Small intestine (tissue), 16 donors: Measurements from ENCODE around the gene RANBP1. TPM values are rescaled to one million over a fixed set of nuclear protein-coding genes. Genes with fewer than 3 reads are reported as not detected.
A peak's percentile ranks its signal among the peaks of the same experiment; 100 is the strongest.
"Not testable (repeated sequence)": the region's sequence is repeated elsewhere in the genome, so short reads cannot be mapped to it uniquely, and the experiment has no call there.

Experiments used
- DNase-seq, 2 donors: peaks; one replicate each; pipeline versions ENCODE4 v3.0.0 to v3.0.0-alpha.2; 2013
- FAIRE-seq: peaks from 2 replicates; lab custom pipeline; 2012; peaks lifted over from hg19 to GRCh38; lab: Jason Lieb, UNC
- H3K27ac ChIP-seq, 3 donors: one replicate each; pipeline ENCODE4 v1.5.1; 2013; ENCODE audit warnings: low read length in 2 of 3, mild to moderate bottlenecking in 2 of 3, control low read depth in 1 of 3, inconsistent platforms in 1 of 3, low read depth in 1 of 3, moderate library complexity in 1 of 3
- H3K27me3 ChIP-seq, 3 donors: one replicate each; pipeline ENCODE4 v1.6.1; 2013; ENCODE audit warnings: low read length in 3 of 3, inconsistent platforms in 1 of 3; ENCODE audit not compliant: control insufficient read depth in 3 of 3, insufficient read depth in 3 of 3
- H3K36me3 ChIP-seq, 3 donors: one replicate each; pipeline ENCODE4 v1.6.1; 2013; ENCODE audit warnings: low read length in 3 of 3, inconsistent platforms in 1 of 3, low read depth in 1 of 3, mild to moderate bottlenecking in 1 of 3, moderate library complexity in 1 of 3; ENCODE audit not compliant: control insufficient read depth in 3 of 3, insufficient read depth in 2 of 3
- H3K4me1 ChIP-seq, 3 donors: one replicate each; pipeline ENCODE4 v1.6.1; 2013; ENCODE audit warnings: low read length in 2 of 3, inconsistent platforms in 1 of 3, low read depth in 1 of 3, mild to moderate bottlenecking in 1 of 3, moderate library complexity in 1 of 3; ENCODE audit not compliant: control insufficient read depth in 3 of 3, insufficient read depth in 2 of 3
- H3K4me3 ChIP-seq, 3 donors: one replicate each; pipeline ENCODE4 v1.5.1; 2013; ENCODE audit warnings: low read length in 3 of 3, control low read depth in 1 of 3, inconsistent platforms in 1 of 3, low read depth in 1 of 3, mild to moderate bottlenecking in 1 of 3, moderate library complexity in 1 of 3
- H3K9me3 ChIP-seq, 2 donors: one replicate each; pipeline ENCODE4 v1.6.1; 2013; ENCODE audit warnings: low read depth in 1 of 2, low read length in 1 of 2; ENCODE audit not compliant: control insufficient read depth in 2 of 2, insufficient read depth in 1 of 2
- WGBS, 3 donors: extraction: QIAGEN DNeasy Blood & Tissue Kit; methylation state at CpG; one replicate each; pipeline ENCODE4 v1.1.7; 2013; 5-methylcytosine and 5-hydroxymethylcytosine counted together
- long read RNA-seq, 10 donors: transcript quantifications; one replicate each; lab custom pipeline, GENCODE V29; 2026
- polyA plus RNA-seq, 4 donors: library from polyadenylated mRNA; stranded (reverse) in 3 of 4; unstranded in 1 of 4; fragments of 200-250 nt in 3 of 4; fragments of 120-200 nt in 1 of 4; gene quantifications; one replicate each; pipeline versions ENCODE4 v1.2.1 to v1.2.3, GENCODE V29; 2013
- donor health status: healthy with polysubstance abuse.
- donor health status: control.
- donor health status: control.
- donor health status: Bipolar disorder and iron deficiency.
- donor health status: healthy.

The RANBP1 gene
- 100 to 1,000 TPM in 2 of 4 donors, 10 to 100 TPM in 2; 61.5 to 184 (median 103) TPM for polyA plus RNA-seq
- long read RNA-seq, donor 1, transcript RANBP1-201 (6 exons, 837 nt), result major isoform, 79 of 172 reads
- long read RNA-seq, donor 1, transcript RANBP1-202 (6 exons, 1,132 nt), result minor isoform, 42 of 172 reads
- long read RNA-seq, donor 1, partial matches to known transcripts, result 43 of 172 reads
- long read RNA-seq, donor 1, other reads (novel, unspliced or antisense), result 0 of 172 reads
- long read RNA-seq, donor 2, transcript RANBP1-201 (6 exons, 837 nt), result major isoform, 22 of 43 reads
- long read RNA-seq, donor 2, transcript RANBP1-202 (6 exons, 1,132 nt), result minor isoform, 19 of 43 reads
- long read RNA-seq, donor 2, partial matches to known transcripts, result 0 of 43 reads
- long read RNA-seq, donor 2, other reads (novel, unspliced or antisense), result 0 of 43 reads
- long read RNA-seq, donor 3, transcript RANBP1-212 (2 exons, 529 nt), result minor isoform, 5 of 78 reads
- long read RNA-seq, donor 3, transcript RANBP1-202 (6 exons, 1,132 nt), result minor isoform, 27 of 78 reads
- long read RNA-seq, donor 3, transcript RANBP1-201 (6 exons, 837 nt), result major isoform, 36 of 78 reads
- long read RNA-seq, donor 3, transcript RANBP1-214 (3 exons, 699 nt), result minor isoform, 9 of 78 reads
- long read RNA-seq, donor 3, partial matches to known transcripts, result 0 of 78 reads
- long read RNA-seq, donor 3, other reads (novel, unspliced or antisense), result 0 of 78 reads
- long read RNA-seq, donor 4, partial matches to known transcripts, result 0 of 4 reads
- long read RNA-seq, donor 4, other reads (novel, unspliced or antisense), result 0 of 4 reads
- long read RNA-seq, donor 5, transcript RANBP1-202 (6 exons, 1,132 nt), result minor isoform, 9 of 26 reads
- long read RNA-seq, donor 5, transcript RANBP1-201 (6 exons, 837 nt), result major isoform, 10 of 26 reads
- long read RNA-seq, donor 5, partial matches to known transcripts, result 0 of 26 reads
- long read RNA-seq, donor 5, other reads (novel, unspliced or antisense), result 0 of 26 reads
- long read RNA-seq, donor 6, transcript RANBP1-201 (6 exons, 837 nt), result major isoform, 32 of 51 reads
- long read RNA-seq, donor 6, transcript RANBP1-202 (6 exons, 1,132 nt), result minor isoform, 14 of 51 reads
- long read RNA-seq, donor 6, partial matches to known transcripts, result 0 of 51 reads
- long read RNA-seq, donor 6, other reads (novel, unspliced or antisense), result 0 of 51 reads
- long read RNA-seq, donor 7, transcript RANBP1-214 (3 exons, 699 nt), result minor isoform, 7 of 200 reads
- long read RNA-seq, donor 7, transcript RANBP1-201 (6 exons, 837 nt), result major isoform, 66 of 200 reads
- long read RNA-seq, donor 7, transcript RANBP1-202 (6 exons, 1,132 nt), result minor isoform, 54 of 200 reads
- long read RNA-seq, donor 7, partial matches to known transcripts, result 69 of 200 reads
- long read RNA-seq, donor 7, other reads (novel, unspliced or antisense), result 0 of 200 reads
- long read RNA-seq, donor 8, partial matches to known transcripts, result 0 of 7 reads
- long read RNA-seq, donor 8, other reads (novel, unspliced or antisense), result 0 of 7 reads
- long read RNA-seq, donor 9, transcript RANBP1-201 (6 exons, 837 nt), result major isoform, 13 of 23 reads
- long read RNA-seq, donor 9, transcript RANBP1-202 (6 exons, 1,132 nt), result minor isoform, 8 of 23 reads
- long read RNA-seq, donor 9, partial matches to known transcripts, result 0 of 23 reads
- long read RNA-seq, donor 9, other reads (novel, unspliced or antisense), result 0 of 23 reads
- long read RNA-seq, donor 10, transcript RANBP1-212 (2 exons, 529 nt), result minor isoform, 9 of 99 reads
- long read RNA-seq, donor 10, transcript RANBP1-201 (6 exons, 837 nt), result major isoform, 39 of 99 reads
- long read RNA-seq, donor 10, transcript RANBP1-202 (6 exons, 1,132 nt), result minor isoform, 31 of 99 reads
- long read RNA-seq, donor 10, partial matches to known transcripts, result 16 of 99 reads
- long read RNA-seq, donor 10, other reads (novel, unspliced or antisense), result 0 of 99 reads

- Histone ChIP-seq H3K9me3 (no peaks in the 10 kb centered on the region), H3K4me3 (peak within 1 kb of the TSS; percentile 61 to 94 (median 90)), H3K27me3 (no peaks in the 10 kb centered on the region), H3K4me1 (peaks cover 3 to 14% (median 6%) of the 10 kb centered on the region in 3 donors), H3K36me3 (peaks cover 0 to 74% (median 0%) of the 10 kb centered on the region in 3 donors), H3K27ac (peak within 1 kb of the TSS; percentile 59 to 89 (median 69))
- WGBS, 3 donors, result 54 to 69% (median 65%) methylated on average over 30 of the region's 30 CpGs
- no peak for DNase-seq
- FAIRE-seq, result no peak
These were observed at the start of gene RANBP1 for GRCh38 chr22:20115691-20116375. TSS of gene RANBP1 (plus strand) at chr22:20116104. CDS start at chr22:20116185, 81 bp downstream.

DNA sequence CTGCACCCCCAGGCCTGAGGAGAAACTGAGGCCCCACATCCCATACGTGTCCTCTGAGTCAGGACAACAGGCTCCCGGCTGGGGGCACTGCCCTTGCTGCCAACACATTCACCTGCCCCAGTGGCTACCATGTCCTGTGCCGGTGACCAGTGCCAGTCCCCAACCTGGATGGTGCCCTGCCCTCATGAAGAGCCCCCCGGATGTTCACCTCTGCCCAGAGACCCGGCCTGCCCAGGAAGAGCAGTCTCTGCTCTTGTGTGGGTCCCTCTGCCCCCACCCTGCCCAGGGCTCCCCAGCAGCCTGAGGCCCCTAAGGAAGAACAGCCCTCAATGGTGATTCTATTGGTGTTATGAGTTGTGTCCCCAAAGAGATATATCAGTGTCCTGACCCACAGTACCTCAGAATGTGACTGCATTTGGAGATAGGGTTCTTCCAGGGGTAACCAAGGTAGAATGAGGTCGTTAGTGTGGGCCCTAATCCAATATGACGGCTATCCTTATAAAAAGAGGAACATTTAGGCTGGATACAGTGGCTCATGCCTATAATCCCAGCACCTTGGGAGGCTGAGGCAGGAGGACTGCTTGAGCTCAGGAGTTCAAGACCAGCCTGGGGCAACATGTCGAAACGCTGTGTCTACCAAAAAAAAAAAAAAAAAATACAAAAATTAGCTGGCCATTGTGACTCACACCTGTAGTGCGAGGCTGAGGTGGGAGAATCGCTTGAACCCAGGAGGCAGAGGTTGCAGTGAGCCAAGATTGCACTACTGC lies 49.1 kb upstream of the RANBP1 start:
- DNase-seq, result no peak
- no peaks in the 10 kb centered on the region for H3K9me3 ChIP-seq
- H3K27me3 ChIP-seq, result peaks cover 0 to 2% (median 0%) of the 10 kb centered on the region in 3 donors
- 93 to 94% (median 93%) methylated on average over 11 of the region's 11 CpGs for WGBS, 3 donors
- peaks cover 3 to 33% (median 3%) of the 10 kb centered on the region in 3 donors for H3K36me3 ChIP-seq
- H3K4me3 ChIP-seq, result no peak overlapping the region
- FAIRE-seq, result no peak
- H3K27ac ChIP-seq, result no peak overlapping the region
- no peaks in the 10 kb centered on the region for H3K4me1 ChIP-seq

- H3K36me3 ChIP-seq, result peaks cover 3 to 27% (median 3%) of the 10 kb centered on the region in 3 donors
- H3K27ac ChIP-seq, FAIRE-seq, H3K27me3 ChIP-seq, H3K9me3 ChIP-seq, H3K4me1 ChIP-seq, DNase-seq, H3K4me3 ChIP-seq: not testable (repeated sequence)
- WGBS, 3 donors, result 95 to 98% (median 98%) methylated on average over 3 of the region's 3 CpGs
These were observed 48.6 kb upstream of the RANBP1 start for GRCh38 chr22:20067384-20067682.

GRCh38 chr22:20068640-20069039 lies 47.3 kb upstream of the RANBP1 start:
- H3K4me3 ChIP-seq, result no peak overlapping the region
- WGBS, 3 donors, result 88 to 92% (median 89%) methylated on average over 7 of the region's 7 CpGs
- DNase-seq (no peak), FAIRE-seq (no peak)
- no peak overlapping the region for H3K27ac ChIP-seq
- H3K36me3 ChIP-seq, result peaks cover 0 to 14% (median 3%) of the 10 kb centered on the region in 3 donors
- H3K27me3 ChIP-seq, result peaks cover 0 to 2% (median 0%) of the 10 kb centered on the region in 3 donors
- no peaks in the 10 kb centered on the region for H3K4me1 ChIP-seq
- H3K9me3 ChIP-seq, result no peaks in the 10 kb centered on the region

DNA sequence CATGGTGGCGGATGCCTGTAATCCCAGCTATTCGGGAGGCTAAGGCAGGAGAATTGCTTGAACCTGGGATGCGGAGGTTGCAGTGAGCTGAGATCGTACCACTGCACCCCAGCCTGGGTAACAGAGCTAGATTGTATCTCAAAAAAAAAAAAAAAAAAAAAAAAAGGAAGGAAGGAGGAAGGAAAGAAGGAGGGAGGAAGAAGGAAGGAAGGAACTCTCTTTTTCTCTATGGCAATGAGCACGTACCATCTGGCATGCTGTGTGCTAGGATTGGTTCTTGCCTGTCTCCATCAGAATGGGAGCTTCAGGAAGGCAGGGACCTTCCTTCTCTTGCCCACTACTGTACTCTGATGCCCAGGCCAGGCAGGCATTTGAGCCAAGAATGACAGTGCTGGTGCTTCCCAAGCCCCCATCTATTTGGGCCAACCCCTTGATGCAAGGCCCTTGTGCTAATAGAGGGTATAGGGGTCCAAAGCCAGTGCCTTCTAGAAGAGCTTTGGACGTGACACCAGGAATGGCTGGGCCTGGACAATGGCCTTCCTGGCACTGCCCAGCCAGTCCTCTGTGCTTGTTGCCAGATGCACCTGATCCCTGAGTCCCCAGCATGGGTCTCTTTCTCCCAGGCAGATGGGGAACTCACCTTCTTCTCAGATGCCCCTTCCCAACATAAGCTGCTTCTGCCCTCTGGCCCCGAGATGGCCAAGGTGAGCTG lies 46.4 kb upstream of the RANBP1 start:
- Histone ChIP-seq H3K4me1 (no peaks in the 10 kb centered on the region), H3K4me3 (no peak overlapping the region), H3K36me3 (peaks cover 0 to 6% (median 0%) of the 10 kb centered on the region in 3 donors), H3K27me3 (peaks cover 0 to 2% (median 0%) of the 10 kb centered on the region in 3 donors), H3K27ac (no peak overlapping the region), H3K9me3 (no peaks in the 10 kb centered on the region)
- FAIRE-seq (no peak), DNase-seq (no peak)
- 91 to 93% (median 93%) methylated on average over 7 of the region's 7 CpGs for WGBS, 3 donors

GRCh38 chr22:20071524-20071972 lies 44.4 kb upstream of the RANBP1 start:
- WGBS, 3 donors, result 87 to 94% (median 89%) methylated on average over 8 of the region's 8 CpGs
- Histone ChIP-seq H3K9me3 (no peaks in the 10 kb centered on the region), H3K27me3 (peaks cover 0 to 2% (median 0%) of the 10 kb centered on the region in 3 donors), H3K4me3 (no peak overlapping the region), H3K4me1 (no peaks in the 10 kb centered on the region), H3K27ac (no peak overlapping the region), H3K36me3 (no peaks in the 10 kb centered on the region)
- FAIRE-seq (no peak), DNase-seq (no peak)
